ENCODE measurements around the gene LIPH.
"Not testable (repeated sequence)": the region's sequence is repeated elsewhere in the genome, so short reads cannot be mapped to it uniquely, and the experiment has no call there.

LIPH gene

GRCh38 chr3:185484296-185484695, 68.1 kb downstream of the LIPH start:
- no peak for DNase-seq

GRCh38 chr3:185479373-185479945, 72.9 kb downstream of the LIPH start:
- no peak for DNase-seq

GRCh38 chr3:185477316-185477715, 75.1 kb downstream of the LIPH start:
- DNase-seq = no peak

- not testable (repeated sequence) for DNase-seq
These were observed 77.5 kb downstream of the LIPH start for GRCh38 chr3:185474922-185475321.

GRCh38 chr3:185473290-185473815, 79.0 kb downstream of the LIPH start:
- DNase-seq = no peak

GRCh38 chr3:185470323-185470722, 82.1 kb downstream of the LIPH start:
- DNase-seq = no peak

GRCh38 chr3:185469542-185469941, 82.8 kb downstream of the LIPH start:
- no peak for DNase-seq

- not testable (repeated sequence) for DNase-seq
These were observed 86.3 kb downstream of the LIPH start for GRCh38 chr3:185466123-185466522.

GRCh38 chr3:185465471-185465870, 86.9 kb downstream of the LIPH start:
- DNase-seq = no peak

GRCh38 chr3:185460719-185461350, 91.6 kb downstream of the LIPH start:
- DNase-seq = no peak

GRCh38 chr3:185460309-185460708, 92.1 kb downstream of the LIPH start:
- DNase-seq = no peak

- no peak for DNase-seq
These were observed 95.0 kb downstream of the LIPH start for GRCh38 chr3:185457376-185457775.

Data from stimulated activated naive CD4-positive, alpha-beta T cell treated with Interleukin-2 at 50 U/mL for 16 hours (primary cell).